ENCODE measurements around the gene WFIKKN1.

The WFIKKN1 gene

GRCh38 chr16:669666-670065 lies 38.9 kb downstream of the WFIKKN1 start:
- DNase-seq (ENCODE audit: low read depth): no peak
- no peak for TF ChIP-seq CTCF (IDR thresholded peaks at IDR 0.05; ENCODE audit: control insufficient read depth, insufficient read depth, low read depth, low read length, missing control alignments)
- H3K4me3 ChIP-seq (ENCODE audit: control insufficient read depth, low read depth, low read length): no peak overlapping the region

GRCh38 chr16:670485-671352 lies 39.9 kb downstream of the WFIKKN1 start:
- DNase-seq (ENCODE audit: low read depth): no peak
- TF ChIP-seq CTCF (IDR thresholded peaks at IDR 0.05; ENCODE audit: control insufficient read depth, insufficient read depth, low read depth, low read length, missing control alignments): no peak
- no peak overlapping the region for H3K4me3 ChIP-seq (ENCODE audit: control insufficient read depth, low read depth, low read length)

GRCh38 chr16:671353-672131 lies 40.8 kb downstream of the WFIKKN1 start:
- no peak for TF ChIP-seq CTCF (IDR thresholded peaks at IDR 0.05; ENCODE audit: control insufficient read depth, insufficient read depth, low read depth, low read length, missing control alignments)
- H3K4me3 ChIP-seq (ENCODE audit: control insufficient read depth, low read depth, low read length): no peak overlapping the region
- no peak for DNase-seq (ENCODE audit: low read depth)

GRCh38 chr16:672371-672770 lies 41.6 kb downstream of the WFIKKN1 start:
- no peak for DNase-seq (ENCODE audit: low read depth)
- H3K4me3 ChIP-seq (ENCODE audit: control insufficient read depth, low read depth, low read length): no peak overlapping the region
- TF ChIP-seq CTCF (IDR thresholded peaks at IDR 0.05; ENCODE audit: control insufficient read depth, insufficient read depth, low read depth, low read length, missing control alignments): no peak

- H3K4me3 ChIP-seq (ENCODE audit: control insufficient read depth, low read depth, low read length): no peak overlapping the region
- TF ChIP-seq CTCF (IDR thresholded peaks at IDR 0.05; ENCODE audit: control insufficient read depth, insufficient read depth, low read depth, low read length, missing control alignments): no peak
- no peak for DNase-seq (ENCODE audit: low read depth)
Measured at GRCh38 chr16:672851-673250, 42.1 kb downstream of the WFIKKN1 start.

- TF ChIP-seq CTCF (IDR thresholded peaks at IDR 0.05; ENCODE audit: control insufficient read depth, insufficient read depth, low read depth, low read length, missing control alignments): no peak
- DNase-seq (ENCODE audit: low read depth): no peak
Measured at GRCh38 chr16:673399-673991, 42.7 kb downstream of the WFIKKN1 start.

More at GRCh38 chr16:673399-673991, 42.7 kb downstream of the WFIKKN1 start:
- H3K4me3 ChIP-seq (ENCODE audit: control insufficient read depth, low read depth, low read length): no peak overlapping the region
